GM19238 (cell line): ENCODE results near the gene GIGYF1.
"Not testable (repeated sequence)": the region's sequence is repeated elsewhere in the genome, so short reads cannot be mapped to it uniquely, and the experiment has no call there.

Source experiments
- DNase-seq: peaks from one replicate; pipeline ENCODE4 v3.0.0; 2011; ENCODE audit warnings: low spot score; ENCODE audit not compliant: insufficient read length

GIGYF1 gene, protein sequence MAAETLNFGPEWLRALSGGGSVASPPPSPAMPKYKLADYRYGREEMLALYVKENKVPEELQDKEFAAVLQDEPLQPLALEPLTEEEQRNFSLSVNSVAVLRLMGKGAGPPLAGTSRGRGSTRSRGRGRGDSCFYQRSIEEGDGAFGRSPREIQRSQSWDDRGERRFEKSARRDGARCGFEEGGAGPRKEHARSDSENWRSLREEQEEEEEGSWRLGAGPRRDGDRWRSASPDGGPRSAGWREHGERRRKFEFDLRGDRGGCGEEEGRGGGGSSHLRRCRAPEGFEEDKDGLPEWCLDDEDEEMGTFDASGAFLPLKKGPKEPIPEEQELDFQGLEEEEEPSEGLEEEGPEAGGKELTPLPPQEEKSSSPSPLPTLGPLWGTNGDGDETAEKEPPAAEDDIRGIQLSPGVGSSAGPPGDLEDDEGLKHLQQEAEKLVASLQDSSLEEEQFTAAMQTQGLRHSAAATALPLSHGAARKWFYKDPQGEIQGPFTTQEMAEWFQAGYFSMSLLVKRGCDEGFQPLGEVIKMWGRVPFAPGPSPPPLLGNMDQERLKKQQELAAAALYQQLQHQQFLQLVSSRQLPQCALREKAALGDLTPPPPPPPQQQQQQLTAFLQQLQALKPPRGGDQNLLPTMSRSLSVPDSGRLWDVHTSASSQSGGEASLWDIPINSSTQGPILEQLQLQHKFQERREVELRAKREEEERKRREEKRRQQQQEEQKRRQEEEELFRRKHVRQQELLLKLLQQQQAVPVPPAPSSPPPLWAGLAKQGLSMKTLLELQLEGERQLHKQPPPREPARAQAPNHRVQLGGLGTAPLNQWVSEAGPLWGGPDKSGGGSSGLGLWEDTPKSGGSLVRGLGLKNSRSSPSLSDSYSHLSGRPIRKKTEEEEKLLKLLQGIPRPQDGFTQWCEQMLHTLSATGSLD (N-terminal part only)

DNA sequence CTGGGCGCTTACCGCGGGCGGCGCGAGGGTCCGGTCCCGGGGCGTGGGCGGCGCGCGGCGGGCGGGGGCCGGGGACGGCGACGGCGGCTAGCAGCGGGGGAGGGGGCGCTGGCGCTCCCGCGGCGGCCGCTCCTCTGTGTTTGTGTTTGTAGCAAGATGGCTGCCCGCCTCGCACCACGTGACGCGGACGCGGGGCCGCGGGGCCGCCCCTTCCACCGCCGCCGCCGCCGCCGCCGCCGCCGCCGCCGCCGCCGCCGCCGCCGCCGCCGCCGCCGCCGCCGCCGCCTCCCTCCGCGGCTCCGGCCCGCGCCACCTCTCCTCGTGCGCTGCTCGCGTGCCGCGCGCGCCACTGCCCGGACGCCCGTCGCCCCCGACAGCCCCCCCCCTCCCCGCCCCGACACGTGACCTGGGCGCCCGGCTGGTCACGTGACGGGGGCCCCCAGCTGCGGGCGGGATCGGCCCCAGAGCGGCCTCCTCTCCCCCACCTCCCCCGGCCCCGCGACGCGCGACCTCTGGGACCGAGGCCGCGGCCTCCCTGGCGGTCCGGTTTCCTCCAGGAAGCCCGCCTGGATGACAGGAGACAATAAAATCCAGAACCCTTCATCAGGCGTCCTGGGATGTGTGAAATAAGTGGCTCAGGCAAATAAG lies at the start of gene GIGYF1:
Gene GIGYF1, minus strand, starts transcription at position 153 of the 648 bp plus-strand sequence. CDS start 6,012 bp downstream, outside the sequence.
- peak; percentile 85 for DNase-seq

DNA sequence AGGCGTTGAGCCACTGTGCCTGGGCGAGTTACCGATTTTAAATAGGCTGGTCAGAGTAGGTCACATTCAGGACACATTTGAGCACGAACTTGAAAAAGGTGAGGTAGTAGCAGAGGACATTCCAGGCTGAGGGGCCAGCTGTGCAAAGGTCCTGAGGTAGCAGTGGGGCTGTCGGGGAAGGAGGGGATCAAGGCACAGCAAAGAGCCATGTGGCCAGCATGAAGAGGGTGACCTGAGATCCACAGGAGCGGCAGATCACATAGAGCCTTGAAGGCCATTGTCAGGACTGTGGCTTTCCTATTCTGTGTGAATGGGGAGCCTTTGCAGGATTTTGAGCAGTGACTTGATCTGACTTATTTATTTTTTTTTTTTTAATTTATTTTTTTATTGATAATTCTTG lies 45.9 kb upstream of the GIGYF1 start:
- no peak for DNase-seq

DNA sequence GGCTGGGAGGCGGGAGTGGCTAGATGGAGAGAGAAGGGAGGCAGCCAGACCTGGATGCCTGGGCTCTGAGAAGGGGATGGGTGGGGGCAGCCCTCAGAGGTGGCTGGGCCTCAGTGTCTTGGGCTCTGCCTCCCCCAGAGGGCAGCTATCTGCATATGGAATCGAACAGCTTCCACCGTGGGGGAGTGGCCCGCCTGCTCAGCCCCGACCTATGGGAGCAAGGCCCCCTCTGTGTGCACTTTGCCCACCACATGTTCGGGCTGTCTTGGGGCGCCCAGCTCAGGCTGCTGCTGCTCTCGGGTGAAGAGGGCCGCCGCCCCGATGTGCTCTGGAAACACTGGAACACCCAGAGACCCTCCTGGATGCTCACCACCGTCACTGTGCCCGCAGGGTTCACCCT lies 42.6 kb upstream of the GIGYF1 start:
- DNase-seq: no peak

DNA sequence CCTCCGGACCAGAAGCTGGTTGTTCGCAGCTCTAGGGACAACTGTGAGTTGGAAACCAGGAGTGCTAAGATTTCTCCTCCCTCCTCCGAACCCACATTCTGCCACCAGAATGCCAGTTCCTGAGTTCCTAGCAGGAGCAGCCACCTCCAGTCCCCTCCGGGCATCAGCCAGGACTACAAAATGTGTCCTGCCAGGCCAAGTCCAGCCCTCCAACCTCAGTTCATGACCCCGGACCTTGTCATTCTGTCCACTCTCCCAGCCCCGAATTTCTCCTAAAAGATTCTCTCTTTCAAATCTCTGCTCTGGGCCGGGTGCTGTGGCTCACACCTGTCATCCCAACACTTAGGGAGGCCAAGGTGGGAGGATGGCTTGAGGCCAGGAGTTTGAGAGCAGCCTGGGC lies 41.7 kb upstream of the GIGYF1 start:
- DNase-seq: no peak

DNA sequence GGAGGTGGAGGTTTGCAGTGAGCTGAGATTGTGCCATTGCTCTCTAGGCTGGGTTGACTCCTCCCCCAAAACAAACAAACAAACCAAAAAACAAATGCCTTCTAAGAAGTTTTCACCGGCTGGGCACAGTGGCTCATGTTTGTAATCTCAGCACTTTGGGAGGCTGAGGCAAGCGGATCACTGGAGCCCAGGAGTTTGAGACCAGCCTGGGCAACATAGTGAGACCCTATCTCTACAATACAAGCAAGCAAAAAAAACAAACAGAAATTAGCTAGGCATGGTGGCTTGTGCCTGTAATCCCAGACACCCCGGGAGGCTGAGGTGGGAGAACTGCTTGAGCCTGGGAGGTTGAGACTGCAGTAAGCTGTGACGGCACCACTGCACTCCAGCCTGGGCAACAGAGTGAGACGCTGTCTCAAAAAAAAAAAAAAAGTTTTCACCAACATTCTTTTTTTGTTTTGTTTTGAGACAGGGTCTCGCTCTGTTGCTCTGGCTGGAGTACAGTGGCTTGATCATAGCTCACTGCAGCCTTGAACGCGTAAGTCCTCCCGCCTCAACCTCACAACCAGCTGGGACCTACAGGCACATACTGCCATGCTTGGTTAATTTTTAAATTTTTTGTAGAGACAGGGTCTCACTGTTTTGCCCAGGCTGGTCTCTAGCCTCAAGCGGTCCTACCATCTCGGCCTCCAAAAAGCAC lies 38.0 kb upstream of the GIGYF1 start:
- no peak for DNase-seq

DNA sequence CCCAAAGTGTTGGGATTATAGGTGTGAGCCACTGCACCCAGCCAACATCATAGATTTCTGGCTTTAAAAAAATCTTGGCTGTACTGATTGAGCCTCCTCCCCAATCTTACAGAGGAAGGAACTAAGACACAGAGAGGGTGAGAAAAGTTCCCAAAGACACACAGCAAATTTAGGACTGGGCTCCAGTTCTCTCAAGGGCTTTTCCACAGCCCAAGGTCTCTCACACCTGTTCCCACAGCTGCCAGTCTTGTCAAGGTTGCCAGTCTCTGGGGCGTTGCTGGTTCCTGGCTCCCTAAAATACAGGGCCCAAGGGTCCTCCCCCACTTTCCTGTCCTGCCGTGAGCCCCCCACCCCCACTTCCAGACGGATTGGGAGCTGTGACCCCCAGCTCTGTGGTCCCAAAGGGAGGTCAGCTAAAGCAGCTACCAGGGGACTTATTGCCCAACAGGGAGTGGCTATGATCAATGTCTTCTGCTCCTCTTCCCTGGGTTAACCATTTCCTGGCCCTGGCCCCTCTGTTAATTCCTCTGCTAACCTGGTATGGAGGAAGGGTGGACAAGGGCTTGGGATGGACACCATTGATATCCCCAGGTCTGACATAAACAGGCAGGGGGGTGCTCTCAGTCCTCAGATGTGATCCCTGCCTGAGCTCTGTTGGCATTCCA lies 36.2 kb upstream of the GIGYF1 start:
- no peak for DNase-seq

DNA sequence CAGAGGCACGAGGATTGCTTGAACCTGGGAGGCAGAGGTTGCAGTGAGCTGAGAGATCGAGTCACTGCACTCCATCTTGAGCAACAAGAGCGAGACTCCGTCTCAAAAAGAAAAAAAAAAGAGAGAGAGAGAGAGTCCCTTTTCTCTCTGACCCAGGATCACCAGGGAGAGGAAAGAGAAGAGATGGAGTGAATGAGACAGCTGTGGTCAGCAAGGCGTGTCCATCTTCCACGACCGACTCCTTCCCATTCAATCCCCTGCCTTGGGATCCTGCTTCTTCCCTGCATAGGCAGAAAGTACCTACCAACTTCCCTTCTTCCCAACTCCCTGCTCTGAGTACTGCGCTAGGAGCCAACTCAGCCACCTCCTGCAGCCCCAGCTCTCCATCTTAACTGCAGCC lies 34.1 kb upstream of the GIGYF1 start:
- no peak for DNase-seq

DNA sequence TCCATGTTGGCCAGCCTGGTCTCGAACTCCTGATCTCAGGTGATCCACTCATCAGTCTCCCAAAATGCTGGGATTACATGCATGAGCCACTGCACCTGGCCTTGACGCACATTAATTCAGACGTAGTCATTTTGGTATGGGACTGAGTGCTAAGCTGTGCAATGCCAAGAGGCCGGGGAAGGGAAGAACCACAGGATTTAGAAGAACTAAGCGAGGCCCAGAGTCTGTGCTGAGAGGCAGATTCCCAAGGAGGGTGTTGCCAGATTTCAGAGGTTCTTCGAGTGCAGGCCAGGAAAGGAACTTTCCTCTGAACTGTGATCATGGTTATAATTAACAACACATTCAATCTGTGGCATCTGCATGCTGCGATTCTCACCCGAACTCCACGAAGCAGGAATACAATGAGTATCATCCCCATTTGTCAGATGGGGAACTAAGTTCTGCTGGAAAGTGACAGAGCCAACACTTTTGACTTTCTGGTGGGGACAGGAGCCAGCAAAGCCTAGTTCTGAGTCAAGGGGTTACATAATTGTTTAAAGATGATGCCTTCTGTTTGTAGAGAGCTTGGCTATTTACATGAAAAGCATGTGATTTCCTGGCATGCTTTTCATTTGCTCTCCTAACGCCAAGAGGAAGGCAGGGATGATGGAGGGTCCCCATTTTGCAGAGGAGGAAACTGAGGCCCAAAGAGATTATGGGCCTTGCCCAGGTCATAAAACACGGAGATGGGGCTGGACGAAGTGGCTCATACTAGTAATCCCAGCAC lies 33.1 kb upstream of the GIGYF1 start:
- no peak for DNase-seq

DNA sequence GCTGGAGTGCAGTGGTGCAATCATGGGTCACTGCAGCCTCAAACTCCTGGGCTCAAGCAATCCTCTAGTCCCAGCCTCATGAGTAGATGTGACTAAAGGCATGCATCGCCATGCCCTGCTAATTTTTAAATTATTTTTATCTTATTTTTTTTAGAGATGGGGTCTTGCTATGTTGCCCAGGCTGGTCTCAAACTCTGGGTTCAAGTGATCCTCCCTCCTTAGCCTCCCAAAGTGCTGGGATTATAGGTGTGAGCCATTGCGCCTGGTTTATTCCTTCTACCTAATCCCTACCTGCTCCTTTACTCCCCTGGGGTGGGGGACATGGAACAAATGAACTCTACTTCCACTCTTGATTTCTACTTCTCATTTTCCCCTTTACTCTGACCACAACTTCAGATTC lies 30.3 kb upstream of the GIGYF1 start:
- not testable (repeated sequence) for DNase-seq

DNA sequence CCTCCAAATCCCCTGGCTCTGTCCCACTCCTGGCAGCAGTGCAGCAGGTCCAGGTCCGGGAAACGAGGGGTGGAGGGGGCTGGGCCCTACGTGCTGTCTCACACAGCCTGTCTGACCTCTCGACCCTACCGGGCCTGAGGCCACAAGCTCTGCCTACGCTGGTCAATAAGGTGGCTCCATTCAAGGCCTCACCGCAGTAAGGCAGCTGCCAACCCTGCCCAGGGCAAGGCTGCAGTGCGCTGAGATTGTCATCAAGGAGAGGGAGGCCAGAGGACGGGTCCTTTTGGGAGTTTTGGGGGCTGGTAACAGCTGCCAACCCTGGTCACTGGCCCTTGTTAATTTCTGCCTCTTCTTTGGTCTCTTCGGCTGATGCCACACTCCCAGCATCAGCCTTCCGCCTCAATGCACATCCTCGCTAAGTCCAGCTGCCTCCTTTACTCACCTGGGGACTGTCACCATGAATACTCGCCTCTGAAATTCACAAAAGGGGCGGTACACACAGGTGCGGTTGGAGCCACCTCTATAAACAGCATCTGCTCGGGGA lies 29.8 kb upstream of the GIGYF1 start:
- no peak for DNase-seq

DNA sequence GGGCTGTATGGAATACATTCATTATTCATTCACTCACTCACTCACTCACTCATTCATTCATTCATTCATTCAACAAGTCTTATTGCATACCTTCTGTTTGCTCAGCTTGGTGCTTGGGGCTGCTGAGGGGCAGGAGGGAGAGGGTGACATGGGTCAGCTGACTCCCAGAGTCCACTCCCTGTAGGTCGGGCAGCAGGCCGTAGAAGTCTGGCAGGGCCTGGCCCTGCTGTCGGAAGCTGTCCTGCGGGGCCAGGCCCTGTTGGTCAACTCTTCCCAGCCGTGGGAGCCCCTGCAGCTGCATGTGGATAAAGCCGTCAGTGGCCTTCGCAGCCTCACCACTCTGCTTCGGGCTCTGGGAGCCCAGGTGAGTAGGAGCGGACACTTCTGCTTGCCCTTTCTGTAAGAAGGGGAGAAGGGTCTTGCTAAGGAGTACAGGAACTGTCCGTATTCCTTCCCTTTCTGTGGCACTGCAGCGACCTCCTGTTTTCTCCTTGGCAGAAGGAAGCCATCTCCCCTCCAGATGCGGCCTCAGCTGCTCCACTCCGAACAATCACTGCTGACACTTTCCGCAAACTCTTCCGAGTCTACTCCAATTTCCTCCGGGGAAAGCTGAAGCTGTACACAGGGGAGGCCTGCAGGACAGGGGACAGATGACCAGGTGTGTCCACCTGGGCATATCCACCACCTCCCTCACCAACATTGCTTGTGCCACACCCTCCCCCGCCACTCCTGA lies 28.6 kb upstream of the GIGYF1 start:
- DNase-seq: no peak

DNA sequence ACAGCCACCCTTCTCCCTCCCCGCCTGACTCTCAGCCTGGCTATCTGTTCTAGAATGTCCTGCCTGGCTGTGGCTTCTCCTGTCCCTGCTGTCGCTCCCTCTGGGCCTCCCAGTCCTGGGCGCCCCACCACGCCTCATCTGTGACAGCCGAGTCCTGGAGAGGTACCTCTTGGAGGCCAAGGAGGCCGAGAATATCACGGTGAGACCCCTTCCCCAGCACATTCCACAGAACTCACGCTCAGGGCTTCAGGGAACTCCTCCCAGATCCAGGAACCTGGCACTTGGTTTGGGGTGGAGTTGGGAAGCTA lies 27.4 kb upstream of the GIGYF1 start:
- no peak for DNase-seq

DNA sequence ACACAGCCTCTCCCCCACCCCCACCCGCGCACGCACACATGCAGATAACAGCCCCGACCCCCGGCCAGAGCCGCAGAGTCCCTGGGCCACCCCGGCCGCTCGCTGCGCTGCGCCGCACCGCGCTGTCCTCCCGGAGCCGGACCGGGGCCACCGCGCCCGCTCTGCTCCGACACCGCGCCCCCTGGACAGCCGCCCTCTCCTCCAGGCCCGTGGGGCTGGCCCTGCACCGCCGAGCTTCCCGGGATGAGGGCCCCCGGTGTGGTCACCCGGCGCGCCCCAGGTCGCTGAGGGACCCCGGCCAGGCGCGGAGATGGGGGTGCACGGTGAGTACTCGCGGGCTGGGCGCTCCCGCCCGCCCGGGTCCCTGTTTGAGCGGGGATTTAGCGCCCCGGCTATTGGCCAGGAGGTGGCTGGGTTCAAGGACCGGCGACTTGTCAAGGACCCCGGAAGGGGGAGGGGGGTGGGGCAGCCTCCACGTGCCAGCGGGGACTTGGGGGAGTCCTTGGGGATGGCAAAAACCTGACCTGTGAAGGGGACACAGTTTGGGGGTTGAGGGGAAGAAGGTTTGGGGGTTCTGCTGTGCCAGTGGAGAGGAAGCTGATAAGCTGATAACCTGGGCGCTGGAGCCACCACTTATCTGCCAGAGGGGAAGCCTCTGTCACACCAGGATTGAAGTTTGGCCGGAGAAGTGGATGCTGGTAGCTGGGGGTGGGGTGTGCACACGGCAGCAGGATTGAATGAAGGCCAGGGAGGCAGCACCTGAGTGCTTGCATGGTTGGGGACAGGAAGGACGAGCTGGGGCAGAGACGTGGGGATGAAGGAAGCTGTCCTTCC lies 26.8 kb upstream of the GIGYF1 start:
- DNase-seq: no peak

DNA sequence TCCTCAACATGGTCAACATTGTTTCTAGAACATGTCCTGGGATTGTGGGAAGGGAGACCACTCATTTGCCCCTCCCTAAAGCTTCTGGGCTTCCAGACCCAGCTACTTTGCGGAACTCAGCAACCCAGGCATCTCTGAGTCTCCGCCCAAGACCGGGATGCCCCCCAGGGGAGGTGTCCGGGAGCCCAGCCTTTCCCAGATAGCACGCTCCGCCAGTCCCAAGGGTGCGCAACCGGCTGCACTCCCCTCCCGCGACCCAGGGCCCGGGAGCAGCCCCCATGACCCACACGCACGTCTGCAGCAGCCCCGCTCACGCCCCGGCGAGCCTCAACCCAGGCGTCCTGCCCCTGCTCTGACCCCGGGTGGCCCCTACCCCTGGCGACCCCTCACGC lies 26.2 kb upstream of the GIGYF1 start, which contains the start of gene EPO:
Gene EPO, plus strand, starts transcription at position 190 of the 392 bp plus-strand sequence. CDS start 513 bp downstream, outside the sequence.
- no peak for DNase-seq

DNA sequence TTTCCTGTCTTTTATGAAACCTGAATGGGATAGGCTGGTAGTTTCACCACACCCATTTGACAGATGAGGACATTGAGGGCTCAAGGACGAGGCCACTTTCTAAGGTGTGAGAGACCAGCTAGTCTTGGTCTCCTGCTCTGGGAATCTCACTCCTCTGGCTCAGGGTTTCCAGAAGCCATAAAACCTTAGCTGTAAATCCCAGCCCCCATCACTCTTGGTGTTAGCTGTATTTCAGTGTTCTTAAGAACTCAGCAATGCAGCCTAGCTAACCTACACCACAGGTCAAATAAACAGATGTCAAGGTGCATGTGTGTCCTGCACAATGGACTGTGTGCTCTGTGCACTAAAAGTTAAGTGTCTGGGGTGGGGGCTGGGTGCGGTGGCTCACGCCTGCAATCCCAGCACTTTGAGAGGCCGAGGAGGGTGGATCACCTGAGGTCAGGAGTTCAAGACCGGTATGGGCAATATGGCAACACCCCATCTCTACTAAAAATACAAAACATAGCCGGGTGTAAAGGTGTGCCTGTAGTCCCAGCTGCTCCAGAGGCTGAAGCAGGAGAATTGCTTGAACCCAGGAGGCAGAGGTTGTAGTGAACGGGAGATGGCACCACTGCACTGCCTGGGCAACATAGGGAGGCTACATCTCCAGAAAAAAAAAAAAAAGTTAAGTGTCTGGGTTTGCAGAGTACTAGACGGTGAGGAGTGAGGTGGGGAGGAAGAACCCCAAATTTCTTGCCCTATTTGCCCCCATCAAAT lies 25.7 kb upstream of the GIGYF1 start:
- no peak for DNase-seq

DNA sequence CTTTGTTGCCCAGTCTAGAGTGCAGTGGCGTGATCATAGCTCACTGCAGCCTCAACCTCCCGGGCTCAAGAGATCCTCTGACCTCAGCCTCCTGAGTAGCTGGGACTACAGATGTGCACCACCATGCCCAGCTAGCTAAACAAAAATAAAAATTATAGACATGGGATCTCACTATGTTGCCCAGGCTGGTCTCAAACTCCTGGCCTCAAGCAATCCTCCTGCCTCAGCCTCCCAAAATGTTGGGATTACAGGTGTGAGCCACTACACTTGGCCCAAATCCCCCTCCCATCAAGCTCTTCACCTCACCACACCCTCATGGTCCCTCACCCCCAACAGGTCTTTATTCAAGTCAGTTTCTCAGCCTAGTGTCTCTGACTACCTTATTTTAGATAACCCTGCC lies 23.0 kb upstream of the GIGYF1 start:
- not testable (repeated sequence) for DNase-seq

DNA sequence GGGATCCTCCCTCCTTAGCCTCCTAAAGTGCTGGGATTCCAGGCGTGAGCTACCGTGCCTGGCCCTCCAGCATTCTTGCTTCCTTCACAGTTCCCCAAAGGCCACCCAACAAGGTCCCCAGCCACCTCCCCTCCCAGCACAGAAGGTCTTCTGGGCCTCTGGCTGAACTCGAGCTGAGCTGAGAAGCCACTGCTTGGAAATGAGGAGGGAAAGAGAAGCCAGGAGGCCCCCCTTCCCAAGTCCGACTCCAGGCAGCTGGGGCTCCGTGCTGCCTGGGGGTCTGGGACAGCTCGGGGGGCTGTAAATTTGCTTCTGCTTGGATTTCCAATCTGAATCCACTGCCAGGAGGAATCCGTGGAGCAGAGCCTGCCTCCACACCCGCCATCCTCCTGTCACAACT lies 20.7 kb upstream of the GIGYF1 start:
- no peak for DNase-seq
